DMS 273 treated with DMSO at 0.1 percent for 48 hours (cell line): ENCODE measurements around the gene FPGS.
"Not testable (repeated sequence)": the region's sequence is repeated elsewhere in the genome, so short reads cannot be mapped to it uniquely, and the experiment has no call there.

Source experiments
- DNase-seq: peaks from one replicate; lab custom pipeline; 2025; lab: John Stamatoyannopoulos, UW

FPGS gene

DNA sequence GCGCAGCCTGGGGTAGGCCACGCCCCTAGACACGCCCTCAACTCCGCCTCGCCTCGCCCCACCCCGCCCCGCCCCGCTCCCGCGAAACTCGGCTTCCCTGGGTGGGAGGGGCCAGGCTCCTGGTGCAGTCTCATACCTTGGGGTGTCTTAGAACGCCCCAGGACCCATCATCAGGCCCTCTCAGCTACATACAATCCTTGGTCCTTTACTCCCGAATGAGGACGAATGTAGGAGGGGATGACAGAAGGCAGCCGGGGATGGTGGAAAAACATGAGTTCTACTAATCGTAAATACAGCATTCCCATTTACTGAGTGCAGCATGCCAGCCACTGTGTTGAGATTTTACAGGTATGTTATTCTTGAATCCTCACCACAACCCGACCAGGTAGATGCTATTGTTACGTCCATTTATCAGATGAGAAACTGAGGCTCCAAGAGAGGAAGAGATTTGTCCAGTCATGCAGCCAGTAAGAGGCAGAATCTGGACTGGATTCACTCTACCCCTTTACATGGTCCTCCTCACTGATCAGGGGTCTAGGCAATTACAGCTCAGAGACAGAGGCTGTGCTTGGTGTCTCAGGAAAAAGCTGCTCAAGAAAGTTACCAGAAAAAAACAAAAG is 31.0 kb upstream of the FPGS start:
- DNase-seq: no peak

DNA sequence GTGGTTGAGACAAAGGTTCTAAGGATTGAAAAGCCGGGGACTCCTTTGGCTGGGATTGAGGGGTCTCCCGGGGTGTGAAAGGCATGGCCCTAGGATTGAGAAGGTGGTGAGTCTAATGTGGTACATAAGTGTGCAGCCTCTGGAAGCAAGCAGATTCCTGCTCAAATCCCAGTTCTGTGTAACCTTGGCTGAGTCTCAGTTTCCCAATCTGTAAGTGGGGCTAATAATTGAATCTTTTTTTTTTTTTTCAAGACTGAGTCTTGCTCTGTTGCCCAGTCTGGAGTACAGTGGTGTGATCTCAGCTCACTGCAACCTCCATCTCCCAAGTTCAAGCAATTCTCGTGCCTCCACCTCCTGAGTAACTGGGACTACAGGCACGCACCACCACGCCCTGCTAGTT is 30.1 kb upstream of the FPGS start:
- no peak for DNase-seq

GRCh38 chr9:127773272-127773671 is 29.4 kb upstream of the FPGS start:
- no peak for DNase-seq

DNA sequence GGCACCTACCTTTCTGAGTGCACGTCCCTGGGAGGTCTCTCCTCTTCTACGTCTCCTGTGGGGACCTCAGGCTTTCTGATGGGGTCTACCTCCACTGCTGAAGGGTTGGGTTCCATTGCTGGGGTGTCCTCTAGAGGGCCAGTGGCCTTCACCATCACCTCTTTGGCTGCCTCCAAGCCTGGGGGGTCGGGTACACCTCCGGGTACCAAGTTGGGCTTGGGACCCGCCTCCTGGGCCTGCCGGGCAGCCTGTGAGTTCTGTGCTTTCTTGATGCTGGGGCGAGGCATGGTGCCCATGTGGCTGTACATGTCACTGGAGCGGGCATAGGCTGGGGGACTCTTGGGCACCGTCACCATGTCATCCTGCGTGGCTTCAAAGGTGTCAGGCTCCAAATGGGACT is 28.7 kb upstream of the FPGS start:
- DNase-seq: no peak

DNA sequence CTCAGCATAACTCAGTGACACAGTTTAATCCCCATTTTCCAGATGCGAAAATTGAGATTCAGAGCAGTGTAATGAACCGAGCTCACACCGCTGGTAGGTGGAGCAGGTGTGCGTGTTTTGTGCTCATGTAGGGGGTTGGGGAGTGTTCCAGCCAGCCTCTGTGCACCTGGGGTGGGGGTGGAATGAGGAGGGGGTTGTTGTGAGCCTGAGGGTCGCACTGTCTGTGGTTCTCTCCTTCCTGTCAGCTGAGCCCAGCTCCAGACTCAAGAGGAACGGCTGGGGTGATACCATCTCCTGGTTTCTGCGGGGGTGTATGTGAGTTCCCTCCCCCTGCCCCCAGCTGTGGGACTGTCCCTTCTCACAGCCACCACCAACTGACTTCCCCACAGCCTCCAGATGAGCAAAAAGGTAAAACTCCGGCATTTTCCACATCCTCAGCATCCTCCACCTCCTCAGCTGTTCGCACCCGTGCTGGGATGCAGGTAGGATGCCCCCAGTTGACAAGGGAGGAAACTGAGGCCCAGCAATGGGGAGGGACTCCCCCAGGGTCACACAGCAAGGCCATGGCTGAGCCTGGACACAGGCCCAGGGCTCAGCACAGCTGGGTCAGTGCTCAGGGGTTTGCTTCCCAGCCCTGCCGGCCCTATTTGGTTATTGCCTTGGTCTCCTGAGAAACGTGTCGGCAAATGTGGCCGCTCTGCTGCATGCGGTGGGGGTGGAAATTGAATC is 26.3 kb upstream of the FPGS start:
- DNase-seq: no peak

DNA sequence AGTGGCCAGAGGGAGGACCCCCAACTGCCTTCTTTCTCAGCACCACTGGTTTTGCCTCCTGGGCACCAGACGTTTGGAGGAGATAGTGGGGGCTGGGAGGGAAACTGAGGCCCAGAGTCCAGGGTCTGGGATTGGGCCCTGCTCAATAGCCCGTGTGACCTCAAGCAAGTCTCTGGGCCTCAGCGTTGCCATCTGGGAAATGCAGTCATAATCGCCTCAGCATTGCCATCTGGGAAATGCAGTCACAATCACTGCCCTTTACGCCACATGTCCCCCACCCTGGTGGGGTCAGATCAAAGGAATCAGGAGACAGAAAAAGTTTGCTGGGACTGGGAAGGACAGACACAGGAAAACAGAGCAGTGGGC is 25.8 kb upstream of the FPGS start:
- DNase-seq: no peak

- no peak for DNase-seq
Observed at GRCh38 chr9:127777368-127777980, 25.2 kb upstream of the FPGS start.

DNA sequence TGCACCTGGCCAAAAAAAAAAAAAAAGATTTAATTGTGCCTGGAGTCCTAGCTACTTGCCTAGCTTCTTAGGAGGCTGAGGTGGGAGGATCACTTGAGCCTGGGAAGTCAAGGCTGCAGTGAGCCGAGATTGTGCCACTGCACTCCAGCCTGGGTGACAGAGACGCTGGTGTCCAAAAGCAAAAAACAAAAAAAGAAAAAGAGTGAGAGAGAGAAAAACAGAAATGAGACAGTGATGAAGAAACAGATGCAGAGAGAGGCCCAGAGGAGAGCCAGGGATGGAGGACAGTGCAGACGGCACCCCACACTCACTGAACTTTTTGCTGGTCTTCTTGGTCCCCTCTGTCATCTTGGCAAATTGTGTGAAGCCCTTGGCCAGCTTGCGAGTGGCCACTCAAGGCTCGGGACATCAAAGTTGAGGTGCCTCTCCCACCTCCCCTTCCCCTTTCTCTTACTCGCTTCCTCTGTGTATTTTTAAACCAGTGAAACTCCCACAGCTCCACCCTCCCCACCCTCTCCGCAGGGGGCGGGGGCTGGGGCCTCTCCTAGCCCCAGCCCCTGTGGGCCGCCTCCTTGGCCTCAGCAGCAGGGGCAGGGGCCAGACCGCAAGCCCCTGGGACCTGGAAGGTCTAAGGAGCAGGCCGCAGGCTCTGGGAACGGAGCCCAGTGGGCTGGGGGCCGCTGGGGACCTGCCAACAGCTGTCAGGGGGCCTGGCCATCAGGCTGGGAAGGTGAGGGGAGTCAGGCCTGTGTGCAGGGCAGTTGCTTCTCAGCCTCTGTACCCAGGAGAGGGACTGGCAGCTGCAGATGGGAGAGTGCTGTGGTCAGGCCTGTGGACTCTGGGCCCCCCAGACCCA is 24.2 kb upstream of the FPGS start, which contains the start of gene SH2D3C:
SH2D3C (minus strand) TSS at position 387 of the 856 bp plus-strand sequence; CDS start at position 348, 39 bp downstream.
- no peak for DNase-seq

GRCh38 chr9:127779136-127779981 is 23.3 kb upstream of the FPGS start:
- no peak for DNase-seq

- DNase-seq: no peak
Observed at GRCh38 chr9:127780126-127780885, 22.4 kb upstream of the FPGS start.

GRCh38 chr9:127780909-127781308 is 21.8 kb upstream of the FPGS start:
- DNase-seq: not testable (repeated sequence)

DNA sequence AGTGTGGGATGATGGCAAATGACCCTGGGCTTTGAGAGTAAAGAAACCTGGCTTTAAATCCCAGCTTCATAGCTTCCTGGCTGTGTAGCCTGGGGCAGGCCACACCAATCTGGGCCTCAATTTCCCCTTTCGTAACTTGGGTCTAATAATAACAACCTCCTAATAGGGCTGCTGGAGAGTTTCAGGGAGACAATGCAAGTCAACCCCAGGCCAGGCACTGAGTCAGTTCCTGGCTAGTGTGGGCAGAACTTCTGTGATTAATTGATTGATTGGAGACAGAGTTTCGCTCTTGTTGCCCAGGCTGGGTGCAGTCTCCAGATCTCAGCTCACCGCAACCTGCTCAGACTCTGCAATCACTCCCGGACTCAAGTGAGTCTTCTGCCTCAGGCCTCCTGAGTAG is 20.9 kb upstream of the FPGS start:
- DNase-seq: no peak

- DNase-seq: no peak
Observed at GRCh38 chr9:127783111-127784008, 19.3 kb upstream of the FPGS start.

GRCh38 chr9:127785023-127785932 is 17.4 kb upstream of the FPGS start:
- DNase-seq: peak; percentile 49

- peak; percentile 40 for DNase-seq
Observed at GRCh38 chr9:127785933-127786772, 16.5 kb upstream of the FPGS start, which contains the start of gene CDK9. CDK9 (plus strand) TSS chr9:127786034; CDS start chr9:127786149, 115 bp downstream.

- DNase-seq: no peak
Observed at GRCh38 chr9:127786773-127787104, 15.9 kb upstream of the FPGS start.

- no peak for DNase-seq
Observed at GRCh38 chr9:127788337-127789011, 14.2 kb upstream of the FPGS start.
